Activated T-helper 1 cell treated with anti-CD3 and anti-CD28 coated beads, Interleukin-12 subunit alpha, Interleukin-12 subunit beta, Interleukin-2, Interleukin-4 antibody, amounts not matched to agents 30 ng/mL and 10 ng/mL and 1 ng/mL, durations not matched to agents 14 hours and 24 hours and 36 hours (primary cell): ENCODE results near the gene VAV2. TPM values are rescaled to one million over a fixed set of nuclear protein-coding genes. Genes with fewer than 3 reads are reported as not detected.
"Not testable (repeated sequence)": the region's sequence is repeated elsewhere in the genome, so short reads cannot be mapped to it uniquely, and the experiment has no call there.

Experiments
- DNase-seq: peaks from one replicate; pipeline ENCODE4 v3.0.0; 2021; ENCODE audit warnings: low spot score
- H3K27ac Mint-ChIP-seq: one replicate; pipeline ENCODE4 v1.8.0; 2021; ENCODE audit warnings: mild to moderate bottlenecking, mixed read lengths
- H3K27me3 Mint-ChIP-seq: one replicate; pipeline ENCODE4 v1.8.0; 2022; ENCODE audit warnings: mild to moderate bottlenecking, moderate library complexity, mixed read lengths; ENCODE audit not compliant: insufficient read depth
- H3K36me3 Mint-ChIP-seq: one replicate; pipeline ENCODE4 v1.8.0; 2021; ENCODE audit warnings: low read depth, mixed read lengths
- H3K4me1 Mint-ChIP-seq: one replicate; pipeline ENCODE4 v1.8.0; 2021; ENCODE audit warnings: low read depth, mixed read lengths
- H3K4me3 Mint-ChIP-seq: one replicate; pipeline ENCODE4 v1.8.0; 2021; ENCODE audit warnings: mild to moderate bottlenecking, moderate library complexity, mixed read lengths
- H3K9me3 Mint-ChIP-seq: one replicate; pipeline ENCODE4 v1.8.0; 2021; ENCODE audit warnings: mixed read lengths
- intact Hi-C: fragments of 100-400 bp; cut with micrococcal nuclease; formaldehyde crosslinking; loops from one replicate; pipeline ENCODE4 v1.15.1; 2024
- total RNA-seq: library from RNA; stranded (reverse); gene quantifications from 2 replicates; pipeline ENCODE4 v1.2.3, GENCODE V29; 2022

VAV2 gene
- total RNA-seq, 1 donor from 2014 or later = 5.8 TPM

- Mint-ChIP-seq H3K4me3 (no peak overlapping the region), H3K27ac (no peak overlapping the region), H3K27me3 (no peaks in the 10 kb centered on the region), H3K4me1 (no peaks in the 10 kb centered on the region), H3K36me3 (peaks cover 1% of the 10 kb centered on the region), H3K9me3 (peaks cover 10% of the 10 kb centered on the region)
- intact Hi-C loops = no loop called here
- no peak for DNase-seq
Observed at GRCh38 chr9:133773889-133774655, 218.1 kb downstream of the VAV2 start.

- H3K36me3 Mint-ChIP-seq = peaks cover 1% of the 10 kb centered on the region
- intact Hi-C loops = no loop called here
- no peaks in the 10 kb centered on the region for H3K4me1 Mint-ChIP-seq
- no peaks in the 10 kb centered on the region for H3K27me3 Mint-ChIP-seq
- no peak overlapping the region for H3K27ac Mint-ChIP-seq
- peaks cover 10% of the 10 kb centered on the region for H3K9me3 Mint-ChIP-seq
- no peak overlapping the region for H3K4me3 Mint-ChIP-seq
- DNase-seq = no peak
Observed at GRCh38 chr9:133772581-133772980, 219.5 kb downstream of the VAV2 start.

DNA sequence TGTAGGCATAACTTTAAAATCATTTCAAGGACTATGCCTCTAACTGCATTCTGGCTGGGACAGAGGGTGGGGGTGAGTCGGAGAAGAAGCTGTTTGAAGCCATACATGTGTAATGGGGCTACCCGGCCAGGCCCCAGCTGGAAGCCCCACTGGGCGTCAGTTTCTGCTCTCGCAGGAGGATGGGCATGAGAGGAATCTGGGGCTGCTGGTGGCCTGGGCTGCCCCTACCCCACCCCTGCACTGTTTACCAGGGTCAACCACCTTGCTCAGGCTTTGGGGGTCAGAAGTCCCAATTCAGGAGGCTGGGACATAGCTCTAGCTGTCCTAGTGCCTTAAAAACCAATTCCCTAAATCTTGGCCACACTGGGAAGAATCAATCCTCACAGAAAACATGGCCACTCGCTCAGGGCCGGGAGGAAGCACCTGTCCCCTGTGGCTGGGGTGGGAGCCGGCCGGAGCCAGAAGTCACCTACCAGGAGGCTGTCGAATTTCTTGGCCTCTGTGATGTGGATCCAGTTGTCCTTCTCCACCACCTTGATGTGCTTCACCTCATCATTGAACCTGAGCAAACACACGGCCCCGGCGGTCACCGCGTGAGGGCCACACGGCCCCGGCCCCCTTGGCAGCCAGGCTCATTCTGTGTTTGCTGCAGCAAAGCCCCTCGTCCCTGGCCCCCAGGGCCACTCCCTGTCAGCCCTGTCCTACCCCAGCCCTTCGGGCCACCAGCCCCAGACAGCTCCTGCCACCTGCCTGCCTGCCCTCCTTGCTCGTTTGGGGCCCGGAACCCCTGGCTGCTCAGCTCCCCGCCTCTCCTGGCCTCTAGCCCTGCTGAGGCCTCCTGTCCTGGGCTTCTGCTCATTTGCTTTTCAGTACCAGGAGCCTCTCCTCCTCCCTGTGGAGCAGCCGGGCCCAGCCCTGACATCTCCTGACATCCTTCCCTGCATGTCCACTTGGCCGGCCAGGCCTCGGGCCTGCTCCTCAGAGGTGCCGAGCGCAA lies 220.3 kb downstream of the VAV2 start:
- H3K4me3 Mint-ChIP-seq = no peak overlapping the region
- H3K36me3 Mint-ChIP-seq = peaks cover 1% of the 10 kb centered on the region
- DNase-seq = no peak
- peaks cover 11% of the 10 kb centered on the region for H3K9me3 Mint-ChIP-seq
- H3K27me3 Mint-ChIP-seq = no peaks in the 10 kb centered on the region
- no peaks in the 10 kb centered on the region for H3K4me1 Mint-ChIP-seq
- intact Hi-C loops = no loop called here
- H3K27ac Mint-ChIP-seq = no peak overlapping the region

- Mint-ChIP-seq H3K27ac (no peak overlapping the region), H3K36me3 (no peaks in the 10 kb centered on the region), H3K4me3 (no peak overlapping the region), H3K9me3 (peaks cover 23% of the 10 kb centered on the region), H3K4me1 (no peaks in the 10 kb centered on the region), H3K27me3 (no peaks in the 10 kb centered on the region)
- no peak for DNase-seq
- intact Hi-C loops = no loop called here
Observed at GRCh38 chr9:133770076-133770777, 221.9 kb downstream of the VAV2 start.

GRCh38 chr9:133769511-133770075 lies 222.5 kb downstream of the VAV2 start:
- no peaks in the 10 kb centered on the region for H3K4me1 Mint-ChIP-seq
- DNase-seq = no peak
- peaks cover 23% of the 10 kb centered on the region for H3K9me3 Mint-ChIP-seq
- no peak overlapping the region for H3K27ac Mint-ChIP-seq
- intact Hi-C loops = no loop called here
- H3K4me3 Mint-ChIP-seq = no peak overlapping the region
- H3K27me3 Mint-ChIP-seq = no peaks in the 10 kb centered on the region
- H3K36me3 Mint-ChIP-seq = no peaks in the 10 kb centered on the region

- peaks cover 20% of the 10 kb centered on the region for H3K9me3 Mint-ChIP-seq
- no peaks in the 10 kb centered on the region for H3K4me1 Mint-ChIP-seq
- H3K4me3 Mint-ChIP-seq = no peak overlapping the region
- DNase-seq = no peak
- intact Hi-C loops = no loop called here
- no peaks in the 10 kb centered on the region for H3K27me3 Mint-ChIP-seq
- no peak overlapping the region for H3K27ac Mint-ChIP-seq
- H3K36me3 Mint-ChIP-seq = no peaks in the 10 kb centered on the region
Observed at GRCh38 chr9:133768859-133769510, 223.1 kb downstream of the VAV2 start.

- Mint-ChIP-seq H3K4me3 (no peak overlapping the region), H3K27ac (no peak overlapping the region), H3K27me3 (no peaks in the 10 kb centered on the region), H3K36me3 (no peaks in the 10 kb centered on the region), H3K4me1 (no peaks in the 10 kb centered on the region), H3K9me3 (peaks cover 14% of the 10 kb centered on the region)
- no peak for DNase-seq
- intact Hi-C loops = no loop called here
Observed at GRCh38 chr9:133768371-133768858, 223.7 kb downstream of the VAV2 start.

GRCh38 chr9:133767625-133768024 lies 224.5 kb downstream of the VAV2 start:
- Mint-ChIP-seq H3K4me1 (no peaks in the 10 kb centered on the region), H3K36me3 (no peaks in the 10 kb centered on the region), H3K27me3 (no peaks in the 10 kb centered on the region), H3K27ac (no peak overlapping the region), H3K9me3 (peaks cover 14% of the 10 kb centered on the region), H3K4me3 (no peak overlapping the region)
- intact Hi-C loops = no loop called here
- no peak for DNase-seq

GRCh38 chr9:133767008-133767407 lies 225.1 kb downstream of the VAV2 start:
- Mint-ChIP-seq H3K27ac (no peak overlapping the region), H3K9me3 (peaks cover 14% of the 10 kb centered on the region)
- intact Hi-C loops = no loop called here

DNA sequence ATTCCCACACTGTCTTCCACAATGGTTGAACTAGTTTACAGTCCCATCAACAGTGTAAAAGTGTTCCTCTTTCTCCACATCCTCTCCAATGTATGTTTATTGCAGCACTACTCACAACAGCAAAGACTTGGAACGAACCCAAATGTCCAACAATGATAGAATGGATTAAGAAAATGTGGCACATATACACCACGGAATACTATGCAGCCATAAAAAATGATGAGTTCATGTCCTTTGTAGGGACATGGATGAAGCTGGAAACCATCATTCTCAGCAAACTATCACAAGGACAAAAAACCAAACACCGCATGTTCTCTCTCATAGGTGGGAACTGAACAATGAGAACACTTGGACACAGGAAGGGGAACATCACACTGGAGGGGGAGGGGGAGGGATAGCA lies 225.9 kb downstream of the VAV2 start:
- intact Hi-C loops, H3K27ac Mint-ChIP-seq, H3K4me3 Mint-ChIP-seq, H3K4me1 Mint-ChIP-seq, H3K27me3 Mint-ChIP-seq, H3K36me3 Mint-ChIP-seq, DNase-seq: not testable (repeated sequence)
- peaks cover 14% of the 10 kb centered on the region for H3K9me3 Mint-ChIP-seq

More at GRCh38 chr9:133767008-133767407, 225.1 kb downstream of the VAV2 start:
- no peaks in the 10 kb centered on the region for H3K36me3 Mint-ChIP-seq
- H3K4me1 Mint-ChIP-seq = no peaks in the 10 kb centered on the region
- H3K27me3 Mint-ChIP-seq = no peaks in the 10 kb centered on the region
- H3K4me3 Mint-ChIP-seq = no peak overlapping the region
- DNase-seq = no peak

GRCh38 chr9:133763272-133764183 lies 228.6 kb downstream of the VAV2 start:
- Mint-ChIP-seq H3K36me3 (no peaks in the 10 kb centered on the region), H3K4me1 (no peaks in the 10 kb centered on the region), H3K9me3 (peaks cover 14% of the 10 kb centered on the region), H3K27me3 (no peaks in the 10 kb centered on the region), H3K27ac (no peak overlapping the region), H3K4me3 (no peak overlapping the region)
- intact Hi-C loops = no loop called here
- no peak for DNase-seq
